ENCODE measurements around the gene RMDN2.

DNA sequence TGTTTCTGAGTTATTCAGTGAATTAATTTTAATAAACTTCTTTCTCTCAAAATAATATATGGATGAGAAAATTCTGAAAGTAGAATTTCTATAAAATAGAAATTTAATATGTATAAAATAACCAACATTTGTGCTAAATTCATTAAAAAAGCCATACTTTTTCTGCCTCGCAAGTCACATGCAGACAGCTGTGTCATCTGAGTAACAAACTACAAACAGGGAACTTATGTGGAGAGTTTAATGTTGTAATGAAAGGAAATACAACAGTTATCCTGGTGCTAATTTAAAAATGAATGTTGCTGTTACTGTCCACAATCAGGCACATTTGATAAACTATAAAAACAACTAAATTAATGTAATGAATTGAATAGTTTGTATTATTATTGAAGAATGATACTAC is 22.2 kb downstream of the RMDN2 start:
- no peak for TF ChIP-seq POLR2A (IDR thresholded peaks at IDR 0.05; ENCODE audit: low read length)
- TF ChIP-seq GATA1 (IDR thresholded peaks at IDR 0.05; ENCODE audit: low read depth, low read length): no peak
